ENCODE data around the gene OLFML2A.

OLFML2A gene

DNA sequence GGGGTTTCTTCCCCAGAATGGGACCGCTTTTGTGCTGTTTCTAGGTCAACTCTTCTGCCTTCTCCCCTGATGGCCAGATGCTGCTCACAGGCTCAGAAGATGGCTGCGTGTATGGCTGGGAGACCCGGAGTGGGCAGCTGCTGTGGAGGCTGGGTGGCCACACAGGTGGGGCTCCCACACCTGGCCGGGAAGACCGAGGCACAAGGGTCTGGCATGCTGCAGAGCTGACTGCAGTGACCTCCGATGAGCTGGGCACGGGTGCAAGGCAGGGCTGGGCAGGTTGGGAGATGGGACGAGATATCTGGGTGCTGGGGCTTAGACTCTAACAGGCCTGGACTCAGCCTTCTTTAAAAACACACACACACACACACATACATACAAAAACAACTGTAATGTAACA lies 77.2 kb downstream of the OLFML2A start:
- no peak for DNase-seq (ENCODE audit: low read depth)

DNA sequence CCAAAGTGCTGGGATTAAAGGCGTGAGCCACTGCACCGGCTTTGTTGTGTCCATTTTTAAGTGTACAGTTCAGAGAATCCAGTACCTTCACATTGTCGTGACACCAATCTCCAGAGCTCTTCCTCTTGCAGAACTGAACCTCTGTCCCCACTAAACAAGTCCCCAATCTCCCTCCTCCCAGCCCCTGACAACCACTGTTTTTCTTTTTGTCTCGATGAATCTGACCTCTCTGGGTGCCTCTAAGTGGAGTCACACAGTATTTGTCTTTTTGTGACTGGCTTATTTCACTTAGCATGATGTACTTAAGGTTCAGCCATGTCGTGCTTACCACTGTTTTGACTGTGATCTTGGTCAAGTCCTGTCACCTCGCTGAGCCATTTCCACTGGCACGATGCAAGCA lies 77.9 kb downstream of the OLFML2A start:
- DNase-seq (ENCODE audit: low read depth), result no peak

DNA sequence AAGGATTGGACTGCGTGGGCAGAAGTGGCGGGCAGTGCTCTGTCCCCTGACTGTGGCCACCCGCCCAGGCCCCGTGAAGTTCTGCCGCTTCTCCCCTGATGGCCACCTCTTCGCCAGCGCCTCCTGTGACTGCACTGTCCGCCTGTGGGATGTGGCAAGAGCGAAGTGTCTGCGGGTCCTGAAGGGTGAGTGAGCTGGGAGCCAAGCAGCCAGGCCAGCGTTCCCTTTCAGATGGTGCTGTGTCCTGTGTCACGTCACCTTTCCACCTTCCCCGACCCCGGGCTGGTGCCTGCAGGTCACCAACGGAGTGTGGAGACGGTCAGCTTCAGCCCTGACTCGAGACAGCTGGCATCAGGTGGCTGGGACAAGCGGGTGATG lies 78.6 kb downstream of the OLFML2A start:
- no peak for DNase-seq (ENCODE audit: low read depth)

DNA sequence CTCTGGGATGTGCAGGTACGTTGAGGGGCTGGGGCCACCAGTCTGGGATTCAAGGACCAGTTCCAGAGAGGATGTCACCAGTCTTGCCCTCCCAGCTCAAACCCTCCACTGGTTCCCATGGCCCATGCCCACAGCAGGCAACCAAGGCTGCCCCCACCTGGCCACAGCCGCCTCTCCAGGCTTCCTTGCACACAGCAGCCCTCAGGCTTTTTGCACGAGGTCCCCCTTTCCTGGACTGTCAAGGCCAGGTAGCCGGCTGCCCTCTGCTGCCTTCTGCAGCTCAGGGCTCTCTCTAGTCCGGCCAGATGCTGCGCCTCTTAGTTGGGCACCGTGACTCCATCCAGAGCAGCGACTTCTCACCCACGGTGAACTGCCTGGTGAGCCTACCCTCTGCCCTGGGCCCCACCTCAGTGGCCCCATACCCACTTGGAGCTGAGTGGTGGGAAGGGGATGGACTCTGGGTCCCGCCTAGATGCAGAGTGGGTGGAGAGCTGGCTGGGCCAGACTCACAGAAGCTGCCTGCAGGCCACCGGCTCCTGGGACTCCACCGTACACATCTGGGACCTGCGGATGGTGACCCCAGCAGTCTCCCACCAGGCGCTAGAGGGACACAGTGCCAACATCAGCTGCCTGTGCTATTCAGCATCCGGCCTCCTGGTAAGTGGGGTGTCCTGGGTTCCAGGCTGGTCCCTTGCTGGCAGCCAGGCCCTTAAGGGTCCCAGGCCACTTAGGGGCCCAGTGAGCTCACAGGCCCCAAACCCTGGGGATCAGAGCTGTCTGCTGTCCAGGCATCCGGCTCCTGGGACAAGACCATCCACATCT lies 79.2 kb downstream of the OLFML2A start:
- DNase-seq (ENCODE audit: low read depth), result no peak

DNA sequence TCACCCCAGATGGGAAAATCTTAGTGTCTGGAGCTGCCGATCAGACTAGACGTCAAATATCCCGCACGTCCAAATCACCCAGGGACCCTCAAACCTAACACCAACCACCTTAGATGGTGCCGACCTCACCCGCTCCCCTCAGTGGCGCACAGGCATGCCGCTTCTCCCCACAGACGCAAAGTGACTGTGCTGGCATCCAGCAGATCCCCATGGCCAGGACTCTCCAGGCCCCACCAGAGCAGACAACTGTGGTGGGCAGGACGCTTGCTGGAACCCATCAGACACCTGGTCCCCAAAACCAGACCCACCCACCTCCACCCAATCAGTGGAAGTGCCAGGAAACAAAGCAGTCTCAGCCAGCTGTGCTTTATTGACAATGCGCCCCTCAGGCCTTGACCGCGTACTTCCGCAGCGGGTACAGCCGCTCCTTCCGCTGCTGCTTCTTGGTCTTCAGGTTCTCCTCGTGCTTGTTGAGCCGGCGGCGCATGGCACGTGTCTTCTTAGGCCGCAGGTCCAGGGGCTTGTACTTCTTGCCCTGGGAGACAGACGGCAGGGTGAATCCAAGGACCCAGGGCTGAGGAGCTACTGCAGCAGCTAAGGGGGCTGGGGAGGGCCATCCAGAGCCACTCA lies 80.7 kb downstream of the OLFML2A start:
- no peak for DNase-seq (ENCODE audit: low read depth)

DNA sequence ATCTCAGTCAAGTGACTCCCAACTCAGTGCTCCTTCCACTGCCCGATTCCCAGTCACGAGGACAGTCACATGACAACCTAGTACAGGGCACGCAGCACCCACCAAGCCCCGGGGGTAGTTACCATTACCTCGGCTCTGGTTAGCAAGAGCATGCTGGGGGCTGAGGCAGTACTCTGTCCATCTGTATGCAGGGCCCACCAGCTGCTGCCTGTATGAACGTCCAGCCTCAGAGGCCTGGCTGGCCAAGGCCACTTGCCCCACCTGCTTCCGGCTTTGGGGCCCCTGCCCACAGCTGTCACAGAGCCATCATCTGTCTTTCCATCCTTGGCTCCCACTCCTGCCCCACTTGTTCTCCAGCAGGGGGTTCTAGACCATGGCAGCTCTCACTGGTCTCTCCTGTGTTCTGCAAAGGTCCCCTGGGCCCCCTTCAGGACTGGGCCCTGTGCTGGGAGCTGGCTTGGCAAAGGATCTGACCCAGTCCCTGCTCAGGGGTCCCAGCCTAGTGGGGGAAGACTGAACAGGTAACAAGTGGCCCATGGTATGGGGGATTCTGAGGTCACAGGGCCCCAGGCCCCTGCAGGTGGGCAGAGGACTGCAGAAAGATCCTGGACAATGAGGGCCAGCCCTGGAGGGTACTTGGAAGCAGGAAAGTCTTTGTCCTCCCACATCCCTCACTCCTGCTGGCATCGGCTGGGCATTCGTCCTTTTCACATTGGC lies 81.6 kb downstream of the OLFML2A start:
- DNase-seq (ENCODE audit: low read depth), result no peak

DNA sequence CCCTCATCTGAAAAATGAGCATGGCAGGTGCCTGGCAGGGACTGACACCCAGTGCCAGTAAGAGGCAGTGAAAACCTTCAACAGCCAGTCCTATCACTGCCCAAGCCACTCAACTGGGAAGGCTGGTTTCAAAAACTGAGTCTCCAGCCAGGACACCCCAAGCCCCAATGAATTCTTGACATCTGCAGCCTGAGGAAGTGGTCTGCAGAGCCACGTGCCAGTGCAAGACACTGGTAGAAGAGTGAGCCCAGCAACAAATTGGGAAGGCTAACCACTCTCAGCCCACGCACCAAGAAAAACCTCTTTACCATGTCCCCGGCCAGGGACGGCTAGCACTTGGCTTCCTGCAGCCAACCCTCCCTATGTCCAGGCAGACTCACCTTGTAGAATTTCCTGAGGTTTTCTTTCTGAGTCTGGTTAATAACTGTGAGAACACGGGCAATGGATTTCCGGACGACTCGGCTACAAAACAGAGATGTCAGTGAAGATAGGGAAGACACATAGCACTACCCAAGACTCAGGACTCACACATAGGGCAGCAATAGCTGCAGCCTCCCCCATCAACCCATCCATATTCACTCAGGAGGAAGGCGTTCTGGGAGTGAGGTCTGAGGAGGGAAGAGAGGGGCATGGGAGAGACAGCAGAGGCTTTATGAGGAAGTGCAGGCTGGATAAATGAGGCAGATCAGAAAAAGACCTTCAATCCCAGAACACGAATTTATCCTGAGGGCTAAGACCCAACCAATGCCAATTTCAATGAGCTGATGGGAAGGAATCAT lies 83.1 kb downstream of the OLFML2A start:
- no peak for DNase-seq (ENCODE audit: low read depth)

DNA sequence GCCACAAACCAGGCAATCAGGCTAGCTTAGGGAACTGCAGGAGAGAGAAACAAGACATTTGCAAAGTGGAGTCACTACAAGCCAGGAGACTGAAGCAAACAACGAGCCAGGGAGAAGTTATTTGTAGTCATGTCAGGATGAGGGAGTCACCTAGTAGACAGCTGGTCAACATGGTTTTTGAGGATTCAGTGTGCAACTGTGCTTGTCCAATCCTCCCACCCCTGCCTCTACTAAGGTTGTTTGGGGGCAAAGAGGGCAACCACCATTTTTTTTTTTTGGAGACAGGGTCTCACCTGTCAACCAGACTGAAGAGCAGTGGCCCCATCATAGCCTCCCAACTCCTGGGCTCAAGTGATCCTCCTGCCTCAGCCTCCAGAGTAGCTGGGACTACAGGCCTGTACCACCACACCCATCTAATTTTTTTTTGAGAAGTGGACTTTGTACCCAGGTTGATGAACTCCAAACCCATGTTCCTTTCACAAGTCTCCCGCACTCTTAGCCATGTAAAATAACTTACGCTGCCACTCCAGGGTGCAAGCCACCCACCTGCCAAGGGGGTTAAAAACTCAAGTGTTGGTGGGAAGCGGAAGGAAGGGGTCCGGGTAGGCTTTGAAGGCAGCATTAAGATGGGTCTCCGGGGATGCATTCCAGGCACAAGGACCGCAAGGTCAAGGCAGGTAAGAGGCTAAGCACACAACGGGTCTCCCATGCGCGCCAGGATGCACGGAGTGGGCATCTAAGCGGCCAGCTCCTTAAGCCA lies 83.8 kb downstream of the OLFML2A start:
- DNase-seq (ENCODE audit: low read depth), result no peak

DNA sequence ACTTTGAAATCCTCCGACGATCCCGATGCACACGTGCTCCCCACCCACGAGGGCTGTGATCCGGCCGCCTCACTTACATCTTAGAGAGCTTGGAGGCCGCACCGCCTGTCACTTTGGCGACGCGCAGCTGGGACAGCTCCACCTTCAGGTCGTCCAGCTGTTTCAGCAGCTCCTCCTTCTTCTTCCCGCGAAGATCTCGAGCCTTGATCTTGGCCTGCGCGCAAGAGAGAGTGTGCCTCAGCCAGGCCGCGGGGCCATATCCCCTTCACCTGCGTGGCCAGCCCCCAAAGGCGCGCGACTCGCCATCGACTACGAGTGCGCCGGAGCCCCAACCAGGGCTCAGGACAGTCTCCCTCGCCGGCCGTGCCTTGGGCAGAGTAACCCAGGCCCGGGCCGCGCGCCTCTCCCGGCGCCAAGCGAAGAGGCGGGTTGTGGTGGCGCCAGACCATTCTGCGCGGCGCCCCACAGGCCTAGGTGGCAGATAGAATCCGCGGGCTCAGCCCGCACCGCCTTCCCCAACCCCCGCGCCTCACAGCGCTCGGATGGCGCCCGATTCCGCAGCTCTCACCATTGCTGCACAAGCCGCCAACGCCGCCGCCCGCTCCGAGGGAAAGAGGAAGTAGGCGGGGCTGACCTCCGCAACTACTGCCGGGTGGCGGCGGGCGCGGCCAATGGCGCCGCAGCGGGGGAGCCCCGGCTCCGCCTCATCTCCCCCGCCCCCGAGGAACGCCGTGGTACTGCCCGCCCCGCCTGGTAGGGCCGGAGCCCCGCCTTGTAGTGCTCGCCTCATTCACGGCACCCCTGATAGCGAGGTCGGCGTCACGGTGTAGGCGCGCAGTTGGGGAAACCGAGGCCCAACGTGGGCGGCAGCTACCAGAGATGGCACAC lies 84.7 kb downstream of the OLFML2A start, which contains the start of the genes ARPC5L and RPL35:
Gene ARPC5L (plus strand): TSS at position 789 of the 888 bp plus-strand sequence. CDS start 7,161 bp downstream, outside the sequence.
Gene RPL35 (minus strand): TSS at position 616 of the 888 bp plus-strand sequence. CDS start 45 bp downstream, at position 571.
- peak; percentile 77 for DNase-seq (ENCODE audit: low read depth)

DNA sequence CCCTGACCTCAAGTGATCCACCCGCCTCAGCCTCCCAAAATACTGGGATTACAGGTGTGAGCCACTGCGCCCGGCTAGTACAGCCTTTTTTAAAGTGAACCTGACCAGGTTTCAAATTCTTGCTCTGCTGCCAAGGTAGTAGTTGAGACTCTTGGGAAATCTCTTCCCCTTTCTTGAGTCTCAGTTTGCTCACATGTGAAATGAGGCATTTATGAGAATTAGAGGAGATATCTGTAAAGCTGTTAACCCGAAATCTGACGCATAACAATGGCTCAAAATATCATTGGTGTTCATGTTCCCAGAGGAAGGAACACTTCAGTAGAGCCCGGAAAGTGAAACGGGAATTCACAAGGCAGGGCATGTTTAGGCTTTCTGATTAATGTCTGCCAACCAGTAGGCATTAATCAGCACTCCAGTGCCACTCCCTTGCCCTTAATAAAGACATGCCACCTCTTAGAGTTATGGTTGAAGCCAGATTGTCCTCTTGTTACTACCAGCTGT lies 86.5 kb downstream of the OLFML2A start:
- no peak for DNase-seq (ENCODE audit: low read depth)
